Measurements from ENCODE around the gene KIAA2012. TPM values are rescaled to one million over a fixed set of nuclear protein-coding genes. Genes with fewer than 3 reads are reported as not detected.

The KIAA2012 gene
- total RNA-seq, 1 donor from 2014 or later = not detected

DNA sequence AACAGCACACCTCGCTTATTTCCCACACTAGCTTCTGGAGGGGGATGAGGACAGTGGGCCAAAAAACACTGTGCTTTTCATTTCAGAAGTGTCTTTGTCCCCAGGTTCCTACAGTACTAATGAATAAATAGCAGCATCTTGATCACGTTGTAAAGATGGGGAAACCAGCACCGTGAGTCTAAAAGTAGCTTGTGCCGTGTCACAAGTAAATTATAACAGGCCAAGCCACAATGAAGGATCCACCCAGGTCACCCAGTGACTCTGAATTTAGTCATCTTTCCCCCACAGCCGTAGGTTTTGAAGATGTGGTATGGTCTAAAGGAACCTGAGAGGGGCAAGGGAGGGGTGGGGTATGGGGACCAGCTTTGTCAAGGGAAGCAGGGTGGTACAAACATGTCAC is 30.6 kb upstream of the KIAA2012 start:
- H3K4me3 Mint-ChIP-seq = no peak overlapping the region
- no peaks in the 10 kb centered on the region for H3K9me3 Mint-ChIP-seq
- no peak for DNase-seq
- POLR2A ChIA-PET = no interaction called here
- H3K36me3 Mint-ChIP-seq (ENCODE audit: low read depth) = no peaks in the 10 kb centered on the region
- intact Hi-C loops (cut with micrococcal nuclease) = no loop called here
- CTCF ChIA-PET = no interaction called here
- no peak overlapping the region for H3K27ac Mint-ChIP-seq
- H3K4me1 Mint-ChIP-seq = no peaks in the 10 kb centered on the region
- TF ChIP-seq, protein P1, sequence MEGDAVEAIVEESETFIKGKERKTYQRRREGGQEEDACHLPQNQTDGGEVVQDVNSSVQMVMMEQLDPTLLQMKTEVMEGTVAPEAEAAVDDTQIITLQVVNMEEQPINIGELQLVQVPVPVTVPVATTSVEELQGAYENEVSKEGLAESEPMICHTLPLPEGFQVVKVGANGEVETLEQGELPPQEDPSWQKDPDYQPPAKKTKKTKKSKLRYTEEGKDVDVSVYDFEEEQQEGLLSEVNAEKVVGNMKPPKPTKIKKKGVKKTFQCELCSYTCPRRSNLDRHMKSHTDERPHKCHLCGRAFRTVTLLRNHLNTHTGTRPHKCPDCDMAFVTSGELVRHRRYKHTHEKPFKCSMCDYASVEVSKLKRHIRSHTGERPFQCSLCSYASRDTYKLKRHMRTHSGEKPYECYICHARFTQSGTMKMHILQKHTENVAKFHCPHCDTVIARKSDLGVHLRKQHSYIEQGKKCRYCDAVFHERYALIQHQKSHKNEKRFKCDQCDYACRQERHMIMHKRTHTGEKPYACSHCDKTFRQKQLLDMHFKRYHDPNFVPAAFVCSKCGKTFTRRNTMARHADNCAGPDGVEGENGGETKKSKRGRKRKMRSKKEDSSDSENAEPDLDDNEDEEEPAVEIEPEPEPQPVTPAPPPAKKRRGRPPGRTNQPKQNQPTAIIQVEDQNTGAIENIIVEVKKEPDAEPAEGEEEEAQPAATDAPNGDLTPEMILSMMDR (IDR thresholded peaks at IDR 0.05) = no peak
- H3K27me3 Mint-ChIP-seq = peaks cover 59% of the 10 kb centered on the region
- no peak for ATAC-seq (ENCODE audit: low read depth)

DNA sequence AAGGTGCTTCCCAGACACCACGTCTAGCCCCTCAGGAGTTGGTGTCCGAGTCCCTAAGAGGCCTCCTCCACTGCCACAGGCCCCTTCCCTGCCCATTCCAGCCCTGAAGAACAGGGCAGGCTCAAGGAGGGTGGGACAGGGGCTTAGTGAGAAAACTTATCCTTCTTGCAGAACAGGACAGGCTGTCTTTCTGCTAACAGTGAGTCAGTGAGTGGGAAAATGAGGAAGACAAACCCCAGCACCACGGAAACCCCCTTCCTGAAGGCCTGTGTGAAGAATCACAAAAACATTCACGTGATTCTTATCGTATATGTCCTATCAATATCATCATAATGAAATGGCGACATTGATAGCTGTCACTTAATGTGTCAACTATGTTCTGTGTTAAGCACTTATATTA is 29.6 kb upstream of the KIAA2012 start:
- ChIA-PET CTCF (no interaction called here), POLR2A (no interaction called here)
- TF ChIP-seq, protein P1 (IDR thresholded peaks at IDR 0.05) = no peak
- H3K27ac Mint-ChIP-seq = no peak overlapping the region
- peaks cover 58% of the 10 kb centered on the region for H3K27me3 Mint-ChIP-seq
- H3K9me3 Mint-ChIP-seq = no peaks in the 10 kb centered on the region
- intact Hi-C loops (cut with micrococcal nuclease) = no loop called here
- H3K4me3 Mint-ChIP-seq = no peak overlapping the region
- no peak for DNase-seq
- no peaks in the 10 kb centered on the region for H3K36me3 Mint-ChIP-seq (ENCODE audit: low read depth)
- H3K4me1 Mint-ChIP-seq = no peaks in the 10 kb centered on the region
- ATAC-seq (ENCODE audit: low read depth) = no peak

DNA sequence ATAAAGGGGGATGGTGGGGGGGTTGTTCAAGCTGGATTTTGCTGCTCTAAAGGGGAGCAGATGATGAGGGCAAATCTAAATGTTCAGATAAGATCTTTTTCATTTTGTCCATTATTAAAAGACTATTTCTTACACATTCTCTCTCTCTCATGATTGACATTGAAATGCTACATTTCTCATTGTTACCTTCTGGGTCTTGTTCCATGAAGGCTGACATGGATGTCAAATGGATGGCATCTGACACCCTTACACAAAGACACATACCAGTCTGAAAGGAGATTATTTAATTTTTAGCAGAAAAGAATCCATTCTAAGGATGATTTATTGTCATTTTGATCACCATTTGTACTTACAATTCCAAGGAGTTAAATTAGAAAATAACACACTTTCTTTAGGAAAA is 28.3 kb upstream of the KIAA2012 start:
- TF ChIP-seq, protein P1 (IDR thresholded peaks at IDR 0.05) = no peak
- CTCF ChIA-PET = no interaction called here
- Mint-ChIP-seq H3K27me3 (peaks cover 52% of the 10 kb centered on the region), H3K36me3 (ENCODE audit: low read depth) (no peaks in the 10 kb centered on the region), H3K27ac (no peak overlapping the region), H3K4me3 (no peak overlapping the region), H3K9me3 (no peaks in the 10 kb centered on the region), H3K4me1 (no peaks in the 10 kb centered on the region)
- intact Hi-C loops (cut with micrococcal nuclease) = no loop called here
- POLR2A ChIA-PET = no interaction called here
- no peak for DNase-seq
- ATAC-seq (ENCODE audit: low read depth) = no peak

DNA sequence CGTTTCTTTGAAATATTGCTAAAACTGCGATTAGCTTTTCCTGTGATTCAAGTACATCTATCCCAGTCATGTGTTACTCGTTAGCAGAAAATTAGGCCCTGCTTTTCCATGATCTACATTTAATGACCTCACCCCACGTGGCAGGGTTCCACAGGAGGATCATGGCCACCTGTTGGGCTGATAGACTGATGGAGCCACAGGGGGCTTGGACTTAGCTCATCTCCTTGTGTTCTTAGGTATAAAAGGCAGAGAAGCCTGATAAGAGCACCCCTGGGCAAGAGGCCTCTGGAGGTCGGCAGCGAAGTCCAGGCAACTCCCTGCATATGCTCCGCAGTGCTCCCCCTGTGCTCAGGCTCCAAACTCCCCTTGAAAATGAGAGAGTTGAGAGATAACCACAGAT is 26.5 kb upstream of the KIAA2012 start:
- TF ChIP-seq, protein P1 (IDR thresholded peaks at IDR 0.05) = no peak
- Mint-ChIP-seq H3K9me3 (no peaks in the 10 kb centered on the region), H3K27ac (no peak overlapping the region), H3K4me3 (no peak overlapping the region), H3K27me3 (peaks cover 40% of the 10 kb centered on the region), H3K4me1 (no peaks in the 10 kb centered on the region), H3K36me3 (ENCODE audit: low read depth) (no peaks in the 10 kb centered on the region)
- intact Hi-C loops (cut with micrococcal nuclease) = no loop called here
- CTCF ChIA-PET = no interaction called here
- ATAC-seq (ENCODE audit: low read depth) (no peak), DNase-seq (no peak)
- POLR2A ChIA-PET = no interaction called here

DNA sequence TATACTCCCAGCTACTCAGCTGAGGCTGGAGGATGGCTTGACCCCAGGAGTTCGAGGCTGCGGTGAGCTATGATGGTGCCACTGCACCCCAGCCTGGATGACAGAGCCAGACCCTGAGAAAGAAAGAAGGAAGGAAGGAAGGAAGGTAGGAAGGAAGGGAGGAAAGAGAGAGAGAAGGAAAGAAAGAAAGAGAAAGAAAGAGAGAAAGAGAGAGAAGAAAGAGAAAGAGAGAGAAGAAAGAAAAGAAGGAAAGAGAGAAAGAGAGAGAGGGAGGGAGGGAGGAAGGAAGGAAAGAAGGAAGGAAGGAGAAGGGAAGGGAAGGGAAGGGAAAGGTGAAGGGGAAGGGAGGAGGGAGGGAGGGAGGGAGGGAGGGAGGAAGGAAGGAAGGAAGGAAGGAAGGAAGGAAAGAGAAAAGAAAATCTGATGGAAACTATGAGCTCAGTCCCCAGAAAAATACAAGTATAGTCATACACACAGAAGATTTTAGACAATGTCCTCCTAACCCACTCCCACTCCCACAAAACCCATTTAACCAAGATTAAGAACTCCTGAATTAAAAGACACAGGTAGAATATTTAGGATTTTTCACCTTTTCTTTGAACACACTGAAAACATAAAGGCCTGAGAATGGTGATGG is 23.8 kb upstream of the KIAA2012 start:
- TF ChIP-seq, protein P1 (IDR thresholded peaks at IDR 0.05) = no peak
- ChIA-PET CTCF (no interaction called here), POLR2A (no interaction called here)
- H3K4me3 Mint-ChIP-seq = no peak overlapping the region
- DNase-seq (no peak), ATAC-seq (ENCODE audit: low read depth) (no peak)
- intact Hi-C loops (cut with micrococcal nuclease) = no loop called here
- no peaks in the 10 kb centered on the region for H3K9me3 Mint-ChIP-seq
- H3K4me1 Mint-ChIP-seq = no peaks in the 10 kb centered on the region
- H3K36me3 Mint-ChIP-seq (ENCODE audit: low read depth) = no peaks in the 10 kb centered on the region
- H3K27ac Mint-ChIP-seq = no peak overlapping the region
- peaks cover 41% of the 10 kb centered on the region for H3K27me3 Mint-ChIP-seq

All from activated B cell treated with CpG ODN at 0.5 μM for 24 hours (primary cell).